Measurements from ENCODE around the gene DGCR8.

DGCR8 gene

GRCh38 chr22:20079745-20080444, at the start of gene DGCR8:
DGCR8 (plus strand) TSS chr22:20080241; CDS start chr22:20085964, 5,723 bp downstream.
- DNase-seq = peak; percentile 86

GRCh38 chr22:20031732-20032406, 48.2 kb upstream of the DGCR8 start:
- no peak for DNase-seq

DNA sequence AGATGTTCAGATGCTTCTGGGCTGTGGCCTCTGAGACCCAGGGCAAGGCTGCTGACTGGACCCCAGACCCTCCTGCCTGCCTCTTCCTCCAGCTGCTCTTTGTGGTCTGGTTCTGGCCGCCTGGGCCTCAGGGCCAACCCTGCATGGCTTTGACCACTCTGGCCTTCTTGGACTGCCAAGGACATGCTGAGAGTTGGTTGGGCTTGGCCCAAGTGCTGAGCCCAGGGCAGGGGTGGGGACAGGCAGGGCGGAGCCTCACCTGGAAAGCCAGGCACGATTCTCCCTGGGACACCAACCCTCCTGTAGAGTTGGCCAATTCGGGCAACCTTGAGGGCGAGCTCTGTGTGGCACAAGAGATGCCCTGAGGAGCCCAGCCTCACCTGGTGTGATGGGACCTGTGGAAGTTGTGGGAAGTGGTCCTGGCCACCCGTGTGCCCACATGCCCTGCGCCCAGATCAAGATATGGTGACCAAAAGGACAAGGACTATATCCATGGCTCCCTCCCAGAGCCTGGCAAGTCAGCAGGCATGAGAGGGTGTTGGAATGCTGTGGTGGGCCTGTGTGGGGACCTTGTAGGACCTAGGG, 47.5 kb upstream of the DGCR8 start:
- no peak for DNase-seq

DNA sequence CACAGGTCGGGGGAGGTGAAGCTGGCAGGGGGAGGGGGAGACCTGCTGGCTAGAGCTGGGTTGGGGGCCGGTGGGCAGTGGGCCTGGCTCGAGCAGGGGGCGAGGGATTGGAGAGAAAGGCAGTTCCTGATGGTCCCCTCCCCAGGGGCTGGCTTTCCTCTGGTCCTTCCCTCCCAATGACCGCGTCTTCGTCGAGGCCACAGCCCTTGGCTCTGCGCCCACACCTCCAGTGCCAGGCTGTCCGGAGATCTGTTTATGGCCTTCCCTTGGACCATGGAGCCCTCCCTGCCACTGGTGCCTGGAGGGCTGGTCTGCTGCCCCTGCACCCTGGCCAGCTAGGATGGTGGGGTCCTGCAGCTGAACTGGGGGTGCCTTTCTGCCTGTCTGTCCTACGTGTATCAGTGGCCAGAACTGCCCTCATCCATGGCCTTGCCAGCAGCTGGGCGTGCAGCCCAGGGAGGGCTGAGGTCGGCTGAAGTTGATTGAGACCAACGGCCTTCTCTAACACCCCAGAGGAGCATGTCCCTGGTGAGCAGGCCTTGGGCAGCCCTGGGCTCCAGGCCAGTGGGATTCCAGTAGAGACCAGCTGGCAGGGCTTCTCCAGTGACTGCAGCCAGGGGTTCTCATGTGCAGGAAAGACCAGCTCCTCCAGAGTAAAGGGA, 46.9 kb upstream of the DGCR8 start:
- DNase-seq = no peak

DNA sequence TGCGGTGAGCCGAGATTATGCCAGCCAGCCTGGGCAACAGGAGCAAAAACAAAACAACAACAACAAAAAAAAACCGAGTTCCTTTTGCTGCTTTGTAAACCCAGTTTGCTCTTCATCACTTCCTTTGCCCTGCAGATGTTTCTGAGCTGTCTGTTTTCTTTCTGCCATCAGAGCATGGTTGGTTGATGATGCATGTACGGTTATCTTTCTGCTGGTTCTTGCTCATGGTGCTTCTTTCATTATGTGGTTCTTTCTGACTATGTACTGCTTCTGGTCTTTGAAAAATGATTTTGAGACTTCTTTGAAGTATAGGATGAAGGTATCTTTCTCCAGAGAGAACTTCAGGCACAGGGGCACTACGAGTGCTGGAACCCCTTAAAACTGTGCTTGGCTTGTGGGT, 45.9 kb upstream of the DGCR8 start:
- DNase-seq = no peak

- DNase-seq = no peak
Measured at GRCh38 chr22:20035375-20036083, 44.5 kb upstream of the DGCR8 start.

GRCh38 chr22:20036084-20036482, 44.0 kb upstream of the DGCR8 start:
- DNase-seq = no peak

DNA sequence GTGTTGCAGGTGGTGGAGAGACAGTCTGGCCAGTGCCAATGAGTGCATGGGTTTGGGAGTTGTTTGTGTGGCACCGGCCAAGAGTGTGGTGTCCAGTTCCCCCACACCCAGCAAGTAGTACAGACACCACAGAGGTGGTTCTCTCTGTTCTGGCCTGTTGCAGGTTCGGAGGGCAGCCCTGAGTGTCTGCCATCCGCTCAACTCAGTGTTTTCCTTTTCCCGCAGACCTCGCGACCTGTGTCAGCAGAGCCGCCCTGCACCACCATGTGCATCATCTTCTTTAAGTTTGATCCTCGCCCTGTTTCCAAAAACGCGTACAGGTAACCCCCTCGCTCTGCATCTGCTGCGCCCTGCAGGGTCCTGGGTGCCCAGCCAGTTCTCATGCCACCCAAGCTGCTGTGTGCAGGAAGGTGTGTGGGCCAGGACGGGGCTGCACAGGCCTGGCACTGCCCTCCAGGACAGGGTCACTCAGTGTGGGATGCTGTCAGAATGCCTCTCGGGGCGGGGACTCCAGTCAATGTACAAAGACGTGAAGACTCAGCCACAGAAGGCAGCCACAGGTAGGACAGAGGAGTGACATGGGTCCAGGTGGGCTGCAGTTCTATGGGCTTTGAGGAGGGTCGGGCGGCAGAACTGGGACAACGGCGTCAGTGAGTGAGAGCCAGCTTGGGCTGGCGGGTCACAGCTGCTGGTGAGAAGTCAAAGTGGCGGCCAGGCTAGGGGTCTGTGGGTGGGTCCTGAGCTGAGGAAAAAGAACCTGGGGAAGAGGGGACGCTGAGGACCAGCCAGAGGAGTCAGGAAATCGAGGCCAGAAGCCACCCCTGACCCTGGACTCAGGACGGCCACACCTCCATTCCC, 43.3 kb upstream of the DGCR8 start:
- no peak for DNase-seq

- DNase-seq = no peak
Measured at GRCh38 chr22:20037419-20037818, 42.6 kb upstream of the DGCR8 start.

GRCh38 chr22:20038574-20038973, 41.5 kb upstream of the DGCR8 start:
- DNase-seq = no peak

- DNase-seq = no peak
Measured at GRCh38 chr22:20039683-20040325, 40.2 kb upstream of the DGCR8 start.

- no peak for DNase-seq
Measured at GRCh38 chr22:20040327-20041200, 39.5 kb upstream of the DGCR8 start.

DNA sequence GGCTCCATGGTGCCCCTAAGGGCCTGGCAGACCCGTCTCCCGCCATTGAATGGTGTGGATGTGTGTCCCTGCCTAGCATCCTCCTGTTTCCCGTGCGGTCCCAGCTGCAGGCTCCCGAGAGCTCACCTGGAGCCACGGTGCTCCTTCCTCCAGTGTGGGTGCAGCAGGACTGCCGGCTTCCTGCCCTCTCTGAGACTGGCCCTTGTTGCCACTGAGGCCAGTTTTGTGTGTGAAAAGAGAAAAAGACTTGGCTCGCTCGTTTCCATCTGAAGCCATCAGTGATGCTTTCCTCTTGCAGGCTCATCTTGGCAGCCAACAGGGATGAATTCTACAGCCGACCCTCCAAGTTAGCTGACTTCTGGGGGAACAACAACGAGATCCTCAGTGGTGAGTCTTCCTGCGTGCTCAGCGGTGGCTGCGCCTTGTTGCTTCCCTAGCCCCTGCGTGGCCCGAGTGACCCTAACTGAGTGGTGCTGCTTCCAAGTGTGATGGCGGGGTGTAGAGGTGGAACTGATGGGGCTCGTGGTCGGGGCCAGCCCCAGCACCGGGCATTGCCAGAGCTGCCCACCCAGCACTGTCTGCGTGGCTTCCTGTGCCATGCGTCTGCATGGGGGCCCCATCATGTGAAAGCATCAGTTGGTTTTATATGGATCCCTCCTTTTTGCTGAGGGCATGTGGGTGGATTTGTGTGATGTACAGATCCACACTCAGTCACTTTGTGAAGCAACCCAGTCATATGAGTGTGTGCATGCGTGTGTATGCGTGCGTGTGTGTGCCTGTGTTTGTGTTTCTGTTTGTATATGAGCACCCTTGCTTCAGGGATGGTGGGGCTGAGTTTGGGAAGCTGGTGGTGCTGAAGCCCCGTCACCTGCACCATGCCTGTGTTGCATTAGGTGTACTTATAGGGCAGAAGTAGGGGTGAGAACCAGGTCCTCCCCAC, 36.7 kb upstream of the DGCR8 start:
- DNase-seq = no peak

DNA sequence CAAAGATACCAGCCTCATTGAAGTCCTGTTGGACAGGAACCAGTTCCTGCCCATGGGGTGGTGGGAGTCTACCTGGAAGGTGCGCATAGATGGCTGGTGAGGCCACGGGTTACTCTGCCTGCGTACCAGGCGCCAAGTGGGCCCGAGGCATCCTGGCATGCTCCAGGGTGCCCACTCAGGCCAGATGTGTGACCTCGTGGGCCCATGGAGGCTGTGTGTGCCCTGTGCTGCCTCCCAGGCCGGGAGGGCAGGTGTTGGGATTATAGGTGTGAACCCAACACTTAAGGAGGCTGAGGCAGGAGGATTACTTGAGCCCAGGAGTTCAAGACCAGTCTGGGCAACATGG, 36.1 kb upstream of the DGCR8 start:
- no peak for DNase-seq

GRCh38 chr22:20044495-20045151, 35.4 kb upstream of the DGCR8 start:
- DNase-seq = no peak

GRCh38 chr22:20046730-20047129, 33.3 kb upstream of the DGCR8 start:
- DNase-seq = no peak

DNA sequence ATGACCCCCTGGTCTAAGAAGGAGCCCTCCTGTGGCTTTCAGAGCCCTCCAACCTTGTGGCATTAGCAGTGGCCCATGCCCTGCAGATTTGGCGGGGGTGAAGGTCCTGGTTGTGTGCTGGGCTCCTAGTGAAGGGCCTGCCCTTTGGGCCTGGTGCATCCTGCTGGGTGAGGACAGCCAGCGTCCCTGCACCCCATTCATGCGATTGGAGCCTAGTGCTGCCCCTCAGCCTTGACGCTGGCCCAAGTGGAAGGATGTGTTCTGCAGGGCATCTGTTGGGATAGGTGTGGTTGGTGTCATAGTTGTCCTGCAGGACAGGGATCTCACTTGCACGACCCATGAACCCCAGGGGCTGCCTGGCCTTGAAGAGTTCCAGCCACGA, 28.1 kb upstream of the DGCR8 start:
- DNase-seq = no peak

GRCh38 chr22:20052309-20053259, 27.5 kb upstream of the DGCR8 start:
- DNase-seq = no peak
